Neural cell (in vitro differentiated cells): ENCODE results near the gene MRPL3. TPM values are rescaled to one million over a fixed set of nuclear protein-coding genes. Genes with fewer than 3 reads are reported as not detected.

Experiments used
- H2AFZ ChIP-seq: fragments of 200-600, 300-800 bp; sonication (generic), shearing (Covaris generic); 2 replicates; pipeline ENCODE4 v1.6.0; 2014; ENCODE audit warnings: low read depth, mild to moderate bottlenecking, antibody characterized with exemption, low read length, moderate library complexity
- H3F3A ChIP-seq: fragments of 200-600 bp; shearing (Covaris generic); 2 replicates; pipeline ENCODE4 v1.6.1; 2016; ENCODE audit warnings: mild to moderate bottlenecking, moderate library complexity, mixed read lengths, antibody characterized with exemption, low read length; ENCODE audit not compliant: insufficient read depth, poor library complexity, severe bottlenecking
- H3K27ac ChIP-seq: fragments of 200-600, 300-800 bp; sonication (generic), shearing (Covaris generic); 2 replicates; pipeline ENCODE4 v1.5.1; 2014; ENCODE audit warnings: mild to moderate bottlenecking, low read length, moderate library complexity
- H3K27me3 ChIP-seq: fragments of 300-800, 200-600 bp; sonication (generic), shearing (Covaris generic); 2 replicates; pipeline ENCODE4 v1.6.0; 2014; ENCODE audit warnings: mild to moderate bottlenecking, low read depth, low read length, moderate library complexity; ENCODE audit not compliant: insufficient read depth
- H3K36me3 ChIP-seq: fragments of 300-800, 200-600 bp; sonication (generic), shearing (Covaris generic); 2 replicates; pipeline ENCODE4 v1.5.1; 2014; ENCODE audit warnings: mild to moderate bottlenecking, antibody characterized with exemption, low read length, moderate library complexity; ENCODE audit not compliant: insufficient read depth
- H3K4me2 ChIP-seq: fragments of 300-800, 200-600 bp; sonication (generic), shearing (Covaris generic); 2 replicates; pipeline ENCODE4 v1.6.0; 2014; ENCODE audit warnings: mild to moderate bottlenecking, low read length
- H3K4me3 ChIP-seq: fragments of 300-800, 200-600 bp; sonication (generic), shearing (Covaris generic); 2 replicates; pipeline ENCODE4 v1.5.1; 2014; ENCODE audit warnings: mild to moderate bottlenecking, low read length, moderate library complexity
- H3K79me2 ChIP-seq: fragments of 200-600 bp; shearing (Covaris generic); replicated peaks from 2 replicates; pipeline ENCODE4 v1.6.0; 2014; ENCODE audit warnings: mild to moderate bottlenecking, low read length, moderate library complexity; ENCODE audit not compliant: insufficient read depth
- H3K9ac ChIP-seq: fragments of 300-800, 200-600 bp; sonication (generic), shearing (Covaris generic); 2 replicates; pipeline ENCODE4 v1.6.1; 2016; ENCODE audit warnings: mild to moderate bottlenecking, low read length, mixed read lengths
- H3K9me2 ChIP-seq: fragments of 200-600 bp; shearing (Covaris generic); 2 replicates; pipeline ENCODE4 v1.6.1; 2016; ENCODE audit warnings: mild to moderate bottlenecking, low read length, mixed read lengths; ENCODE audit not compliant: insufficient read depth
- H3K9me3 ChIP-seq: fragments of 200-600, 300-800 bp; sonication (generic), shearing (Covaris generic); 2 replicates; pipeline ENCODE4 v1.6.1; 2016; ENCODE audit warnings: mild to moderate bottlenecking, mixed run types, low read length, moderate library complexity, mixed read lengths
- H4K20me1 ChIP-seq: fragments of 200-600 bp; shearing (Covaris generic); 2 replicates; pipeline ENCODE4 v1.6.1; 2016; ENCODE audit warnings: mild to moderate bottlenecking, mixed run types; ENCODE audit not compliant: insufficient read depth
- EP300 ChIP-seq: fragments of 450-650 bp; conservative IDR thresholded peaks from 2 replicates; pipeline ENCODE4 v1.6.1; 2014; ENCODE audit warnings: antibody characterized with exemption, mild to moderate bottlenecking, moderate library complexity; ENCODE audit not compliant: poor library complexity, severe bottlenecking
- EZH2 ChIP-seq: fragments of 200-600, 300-800 bp; shearing (Covaris generic), sonication (generic); IDR thresholded peaks from 2 replicates; pipeline ENCODE4 v1.6.1; 2014; ENCODE audit warnings: antibody characterized with exemption, low read length, borderline replicate concordance, mild to moderate bottlenecking; ENCODE audit not compliant: insufficient read depth, poor library complexity, severe bottlenecking
- MXI1 ChIP-seq: fragments of 450-650 bp; conservative IDR thresholded peaks from 2 replicates; pipeline ENCODE4 v1.6.1; 2014; ENCODE audit warnings: antibody characterized with exemption, mild to moderate bottlenecking; ENCODE audit not compliant: poor library complexity, severe bottlenecking
- POLR2AphosphoS5 ChIP-seq: IDR thresholded peaks from 2 replicates; pipeline ENCODE4 v1.6.1; 2012
- RAD21 ChIP-seq: fragments of 450-650 bp; conservative IDR thresholded peaks from 2 replicates; pipeline ENCODE4 v1.6.1; 2014; ENCODE audit warnings: antibody characterized with exemption, mild to moderate bottlenecking, moderate library complexity
- SMC3 ChIP-seq: fragments of 450-650 bp; conservative IDR thresholded peaks from 2 replicates; pipeline ENCODE4 v1.6.1; 2014; ENCODE audit warnings: antibody characterized with exemption, mild to moderate bottlenecking, moderate library complexity; ENCODE audit not compliant: poor library complexity
- TAF1 ChIP-seq: IDR thresholded peaks from 2 replicates; pipeline ENCODE4 v1.6.1; 2012; ENCODE audit warnings: low read depth
- polyA plus RNA-seq: library from polyadenylated mRNA; depleted of rRNA; stranded (reverse); fragments of >200 nt; gene quantifications from 2 replicates; pipeline ENCODE4 v1.2.3, GENCODE V29; 2014
- TF ChIP-seq, protein P1 (sequence below): IDR thresholded peaks from 2 replicates; pipeline ENCODE4 v1.6.1; 2012; ENCODE audit warnings: borderline replicate concordance
- TF ChIP-seq, protein P2 (sequence below): fragments of 450-650 bp; IDR thresholded peaks from 2 replicates; pipeline ENCODE4 v1.5.1; 2014; ENCODE audit warnings: antibody characterized with exemption, mild to moderate bottlenecking, moderate library complexity; ENCODE audit not compliant: poor library complexity, severe bottlenecking

MRPL3 gene
- polyA plus RNA-seq, 1 donor from 2014 or later: 112 TPM

DNA sequence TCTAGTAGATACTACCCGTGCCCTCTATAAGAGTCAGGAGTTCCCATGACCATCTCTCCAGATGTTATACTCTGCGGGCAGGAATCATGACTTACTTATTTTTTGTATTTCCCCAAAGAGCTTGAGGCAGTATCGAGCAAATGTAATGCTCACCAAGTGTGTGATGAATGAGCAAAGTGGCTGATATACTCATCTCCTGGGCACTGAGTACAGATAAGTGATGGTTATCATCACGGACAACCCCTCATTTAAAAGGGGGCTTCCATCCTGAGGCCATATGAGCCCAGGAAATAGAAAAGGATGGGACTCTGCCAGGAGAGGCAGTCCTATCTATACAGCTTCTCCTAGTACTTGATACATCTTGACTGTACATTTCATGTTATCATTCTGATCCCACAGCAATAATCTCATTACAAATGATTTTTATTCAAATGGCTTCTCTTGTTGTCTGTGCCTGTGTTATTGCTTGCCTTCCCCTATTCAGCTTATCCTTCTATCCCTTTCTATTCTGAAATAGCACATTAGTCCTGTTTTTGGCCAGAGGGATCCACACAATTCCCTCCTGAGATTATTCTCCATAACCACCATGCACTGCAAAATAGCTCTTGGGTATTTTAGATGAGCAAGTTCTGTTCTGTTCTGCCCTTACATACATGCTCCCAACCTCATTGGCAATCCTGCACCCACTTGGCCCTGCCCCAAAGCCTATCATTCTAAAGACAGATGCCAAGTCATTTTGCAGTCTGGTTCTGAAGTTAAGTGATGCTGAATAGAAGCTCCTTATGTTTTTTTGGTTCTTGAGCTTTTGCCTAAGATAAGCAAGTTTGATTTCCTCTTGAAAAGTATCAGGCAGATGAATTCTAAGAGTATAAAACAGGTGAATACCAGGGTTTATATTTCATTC lies 48.0 kb upstream of the MRPL3 start:
- Histone ChIP-seq H3K79me2 (no peaks in the 10 kb centered on the region), H3K4me2 (no peak overlapping the region), H3K36me3 (no peaks in the 10 kb centered on the region), H2AFZ (no peak overlapping the region), H3K9ac (no peak overlapping the region), H4K20me1 (no peaks in the 10 kb centered on the region), H3K27me3 (no peaks in the 10 kb centered on the region), H3F3A (no peaks in the 10 kb centered on the region), H3K4me3 (no peak overlapping the region), H3K27ac (no peak overlapping the region), H3K9me3 (no peaks in the 10 kb centered on the region), H3K9me2 (no peaks in the 10 kb centered on the region)
- TF ChIP-seq MXI1: no peak
- TF ChIP-seq TAF1: no peak
- no peak for TF ChIP-seq RAD21
- TF ChIP-seq, protein P1, sequence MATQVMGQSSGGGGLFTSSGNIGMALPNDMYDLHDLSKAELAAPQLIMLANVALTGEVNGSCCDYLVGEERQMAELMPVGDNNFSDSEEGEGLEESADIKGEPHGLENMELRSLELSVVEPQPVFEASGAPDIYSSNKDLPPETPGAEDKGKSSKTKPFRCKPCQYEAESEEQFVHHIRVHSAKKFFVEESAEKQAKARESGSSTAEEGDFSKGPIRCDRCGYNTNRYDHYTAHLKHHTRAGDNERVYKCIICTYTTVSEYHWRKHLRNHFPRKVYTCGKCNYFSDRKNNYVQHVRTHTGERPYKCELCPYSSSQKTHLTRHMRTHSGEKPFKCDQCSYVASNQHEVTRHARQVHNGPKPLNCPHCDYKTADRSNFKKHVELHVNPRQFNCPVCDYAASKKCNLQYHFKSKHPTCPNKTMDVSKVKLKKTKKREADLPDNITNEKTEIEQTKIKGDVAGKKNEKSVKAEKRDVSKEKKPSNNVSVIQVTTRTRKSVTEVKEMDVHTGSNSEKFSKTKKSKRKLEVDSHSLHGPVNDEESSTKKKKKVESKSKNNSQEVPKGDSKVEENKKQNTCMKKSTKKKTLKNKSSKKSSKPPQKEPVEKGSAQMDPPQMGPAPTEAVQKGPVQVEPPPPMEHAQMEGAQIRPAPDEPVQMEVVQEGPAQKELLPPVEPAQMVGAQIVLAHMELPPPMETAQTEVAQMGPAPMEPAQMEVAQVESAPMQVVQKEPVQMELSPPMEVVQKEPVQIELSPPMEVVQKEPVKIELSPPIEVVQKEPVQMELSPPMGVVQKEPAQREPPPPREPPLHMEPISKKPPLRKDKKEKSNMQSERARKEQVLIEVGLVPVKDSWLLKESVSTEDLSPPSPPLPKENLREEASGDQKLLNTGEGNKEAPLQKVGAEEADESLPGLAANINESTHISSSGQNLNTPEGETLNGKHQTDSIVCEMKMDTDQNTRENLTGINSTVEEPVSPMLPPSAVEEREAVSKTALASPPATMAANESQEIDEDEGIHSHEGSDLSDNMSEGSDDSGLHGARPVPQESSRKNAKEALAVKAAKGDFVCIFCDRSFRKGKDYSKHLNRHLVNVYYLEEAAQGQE: no peak
- no peak for TF ChIP-seq POLR2AphosphoS5
- TF ChIP-seq EZH2: no peak

DNA sequence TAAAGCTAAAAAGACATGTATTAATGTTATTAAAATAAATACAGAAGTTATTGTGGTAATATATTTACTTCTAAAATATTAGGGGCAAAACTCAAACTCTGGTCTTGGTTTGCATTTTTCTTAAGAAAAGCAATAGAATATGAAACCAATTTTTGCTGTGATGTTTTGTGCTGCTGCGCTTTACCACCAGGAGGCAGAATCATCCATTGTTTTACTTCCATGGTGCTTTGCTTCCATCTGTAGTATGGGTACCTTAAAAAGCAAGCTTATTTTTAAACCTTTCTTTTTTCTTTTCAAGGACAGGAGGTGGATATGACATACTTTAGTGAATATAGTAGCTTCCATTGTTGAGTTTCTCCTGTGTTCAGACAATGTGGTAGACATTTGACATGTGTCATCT lies 46.6 kb upstream of the MRPL3 start:
- Histone ChIP-seq H3K4me2 (no peak overlapping the region), H3F3A (no peaks in the 10 kb centered on the region), H3K9me2 (no peaks in the 10 kb centered on the region), H2AFZ (no peak overlapping the region), H4K20me1 (no peaks in the 10 kb centered on the region), H3K27ac (no peak overlapping the region), H3K79me2 (no peaks in the 10 kb centered on the region), H3K9ac (no peak overlapping the region), H3K4me3 (no peak overlapping the region), H3K9me3 (no peaks in the 10 kb centered on the region), H3K36me3 (no peaks in the 10 kb centered on the region), H3K27me3 (no peaks in the 10 kb centered on the region)
- no peak for TF ChIP-seq TAF1
- TF ChIP-seq RAD21: no peak
- TF ChIP-seq MXI1: no peak
- TF ChIP-seq POLR2AphosphoS5: no peak
- no peak for TF ChIP-seq EP300
- no peak for TF ChIP-seq SMC3
- TF ChIP-seq, protein P1: no peak
- TF ChIP-seq EZH2: no peak
- TF ChIP-seq, protein P2, sequence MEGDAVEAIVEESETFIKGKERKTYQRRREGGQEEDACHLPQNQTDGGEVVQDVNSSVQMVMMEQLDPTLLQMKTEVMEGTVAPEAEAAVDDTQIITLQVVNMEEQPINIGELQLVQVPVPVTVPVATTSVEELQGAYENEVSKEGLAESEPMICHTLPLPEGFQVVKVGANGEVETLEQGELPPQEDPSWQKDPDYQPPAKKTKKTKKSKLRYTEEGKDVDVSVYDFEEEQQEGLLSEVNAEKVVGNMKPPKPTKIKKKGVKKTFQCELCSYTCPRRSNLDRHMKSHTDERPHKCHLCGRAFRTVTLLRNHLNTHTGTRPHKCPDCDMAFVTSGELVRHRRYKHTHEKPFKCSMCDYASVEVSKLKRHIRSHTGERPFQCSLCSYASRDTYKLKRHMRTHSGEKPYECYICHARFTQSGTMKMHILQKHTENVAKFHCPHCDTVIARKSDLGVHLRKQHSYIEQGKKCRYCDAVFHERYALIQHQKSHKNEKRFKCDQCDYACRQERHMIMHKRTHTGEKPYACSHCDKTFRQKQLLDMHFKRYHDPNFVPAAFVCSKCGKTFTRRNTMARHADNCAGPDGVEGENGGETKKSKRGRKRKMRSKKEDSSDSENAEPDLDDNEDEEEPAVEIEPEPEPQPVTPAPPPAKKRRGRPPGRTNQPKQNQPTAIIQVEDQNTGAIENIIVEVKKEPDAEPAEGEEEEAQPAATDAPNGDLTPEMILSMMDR: no peak
